IMR-90 (cell line): Measurements from ENCODE around the gene LIMK2. TPM values are rescaled to one million over a fixed set of nuclear protein-coding genes. Genes with fewer than 3 reads are reported as not detected.
A peak's percentile ranks its signal among the peaks of the same experiment; 100 is the strongest.

Experiments
- ATAC-seq: fragments of 200-7000 bp; cut with Tn5 transposase; 2 replicates; pipeline ENCODE4 v1.9.1; 2020; ENCODE audit warnings: low read depth, mild to moderate bottlenecking, moderate library complexity
- BruUV-seq: library from RNA; stranded (reverse); fragments of 400-500 nt; replicated peaks from 2 replicates; lab custom pipeline; 2021; lab: Mats Ljungman, UMichigan
- CTCF ChIA-PET: fragments of 300-600 bp; formaldehyde crosslinking; extraction: SDS; loops from one replicate; lab custom pipeline; 2021; ENCODE audit warnings: antibody characterized with exemption; lab: Yijun Ruan, JAX
- POLR2A ChIA-PET: fragments of 300-600 bp; sonication (Branson Sonifier 250); formaldehyde crosslinking; loops from one replicate; lab custom pipeline; 2022; ENCODE audit warnings: antibody characterized with exemption; ENCODE audit not compliant: unreplicated experiment; lab: Charles Lee
- DNase-seq: peaks from one replicate; pipeline ENCODE4 v3.0.0; 2013
- H2AFZ ChIP-seq: replicated peaks from 2 replicates; pipeline ENCODE3; 2013; ENCODE audit warnings: low read length, mild to moderate bottlenecking; ENCODE audit not compliant: poor library complexity
- H2AK5ac ChIP-seq: 2 replicates; pipeline ENCODE4 v1.6.1; 2013; ENCODE audit warnings: low read depth, low read length, inconsistent platforms
- H2AK9ac ChIP-seq: replicated peaks from 2 replicates; pipeline ENCODE3; 2013; ENCODE audit warnings: mild to moderate bottlenecking, low read depth, low read length, moderate library complexity; ENCODE audit not compliant: poor library complexity
- H2BK120ac ChIP-seq: 2 replicates; pipeline ENCODE4 v1.6.1; 2013; ENCODE audit warnings: low read depth, low read length, inconsistent platforms
- H2BK15ac ChIP-seq: 3 replicates; pipeline ENCODE4 v1.6.1; 2013; ENCODE audit warnings: low read depth, low read length, inconsistent platforms
- H2BK20ac ChIP-seq: 2 replicates; pipeline ENCODE4 v1.6.1; 2013; ENCODE audit warnings: low read depth, mild to moderate bottlenecking, inconsistent platforms, low read length, moderate library complexity
- H2BK5ac ChIP-seq: 2 replicates; pipeline ENCODE4 v1.6.1; 2013; ENCODE audit warnings: mild to moderate bottlenecking, low read depth, low read length, inconsistent platforms; ENCODE audit not compliant: poor library complexity, severe bottlenecking
- H3K14ac ChIP-seq: replicated peaks from 2 replicates; pipeline ENCODE4 v1.6.1; 2013; ENCODE audit warnings: low read depth, low read length, inconsistent platforms
- H3K18ac ChIP-seq: 2 replicates; pipeline ENCODE4 v1.6.1; 2013; ENCODE audit warnings: low read depth, low read length, control low read depth
- H3K23ac ChIP-seq: 2 replicates; pipeline ENCODE4 v1.6.1; 2013; ENCODE audit warnings: low read depth, low read length, inconsistent platforms
- H3K27ac ChIP-seq: 2 replicates; pipeline ENCODE4 v1.5.1; 2013; ENCODE audit warnings: mild to moderate bottlenecking, control low read depth, low read length; ENCODE audit not compliant: insufficient read depth
- H3K27me3 ChIP-seq: 2 replicates; pipeline ENCODE4 v1.6.1; 2013; ENCODE audit warnings: low read length; ENCODE audit not compliant: control insufficient read depth, insufficient read depth
- H3K36me3 ChIP-seq: 2 replicates; pipeline ENCODE4 v1.6.1; 2013; ENCODE audit warnings: low read length, mixed read lengths; ENCODE audit not compliant: control insufficient read depth, insufficient read depth
- H3K4ac ChIP-seq: 2 replicates; pipeline ENCODE4 v1.6.1; 2013; ENCODE audit warnings: low read depth, low read length, inconsistent platforms
- H3K4me1 ChIP-seq: 2 replicates; pipeline ENCODE4 v1.6.1; 2013; ENCODE audit warnings: low read length, mixed read lengths; ENCODE audit not compliant: control insufficient read depth, insufficient read depth
- H3K4me2 ChIP-seq: 2 replicates; pipeline ENCODE4 v1.6.1; 2013; ENCODE audit warnings: low read depth, mild to moderate bottlenecking, control low read depth, low read length, moderate library complexity
- H3K4me3 ChIP-seq: 2 replicates; pipeline ENCODE4 v1.5.1; 2013; ENCODE audit warnings: low read depth, mild to moderate bottlenecking, control low read depth, low read length, moderate library complexity; ENCODE audit not compliant: insufficient read depth
- H3K56ac ChIP-seq: 2 replicates; pipeline ENCODE4 v1.6.1; 2013; ENCODE audit warnings: low read length, inconsistent platforms; ENCODE audit not compliant: insufficient read depth; ENCODE audit errors: extremely low read depth
- H3K79me1 ChIP-seq, 2 experiments: 2 replicates each; pipeline ENCODE4 v1.6.1; 2013; ENCODE audit warnings: low read length in 2 of 2, inconsistent platforms in 1 of 2, low read depth in 1 of 2
- H3K9ac ChIP-seq: 2 replicates; pipeline ENCODE4 v1.6.1; 2013; ENCODE audit warnings: low read depth, low read length, control low read depth
- H3K9me1 ChIP-seq: 2 replicates; pipeline ENCODE4 v1.6.1; 2013; ENCODE audit warnings: low read length, inconsistent platforms; ENCODE audit not compliant: insufficient read depth
- H3K9me3 ChIP-seq: 2 replicates; pipeline ENCODE4 v1.6.1; 2013; ENCODE audit warnings: low read length; ENCODE audit not compliant: control insufficient read depth, insufficient read depth
- H4K20me1 ChIP-seq: 2 replicates; pipeline ENCODE4 v1.6.1; 2013; ENCODE audit warnings: low read length, inconsistent platforms; ENCODE audit not compliant: insufficient read depth
- H4K5ac ChIP-seq: 2 replicates; pipeline ENCODE4 v1.6.1; 2013; ENCODE audit warnings: mild to moderate bottlenecking, low read depth, low read length, control low read depth
- H4K8ac ChIP-seq, 2 experiments: 2 replicates each; pipeline ENCODE4 v1.6.1; 2013; ENCODE audit warnings: low read depth in 2 of 2, low read length in 2 of 2, control low read depth in 1 of 2, inconsistent platforms in 1 of 2
- H4K91ac ChIP-seq: 2 replicates; pipeline ENCODE4 v1.6.1; 2013; ENCODE audit warnings: low read depth, low read length, inconsistent platforms; ENCODE audit not compliant: insufficient read depth
- CEBPB ChIP-seq: IDR thresholded peaks from 2 replicates; pipeline ENCODE4 v1.6.1; 2012; ENCODE audit warnings: low read depth, low read length, improper control_type of control experiment
- FOS ChIP-seq: fragments of 150-350 bp; IDR thresholded peaks from 2 replicates; pipeline ENCODE4 v1.6.1; 2016; ENCODE audit warnings: low read depth, low read length
- MXI1 ChIP-seq: IDR thresholded peaks from 2 replicates; pipeline ENCODE4 v1.6.1; 2012; ENCODE audit warnings: low read depth, mild to moderate bottlenecking, low read length, moderate library complexity, borderline replicate concordance
- POLR2A ChIP-seq: IDR thresholded peaks from 2 replicates; pipeline ENCODE4 v1.6.1; 2012; ENCODE audit warnings: mild to moderate bottlenecking, low read depth, low read length
- RAD21 ChIP-seq: IDR thresholded peaks from 2 replicates; pipeline ENCODE4 v1.6.1; 2012; ENCODE audit warnings: low read length, improper control_type of control experiment
- RFX5 ChIP-seq: IDR thresholded peaks from 2 replicates; pipeline ENCODE4 v1.8.0; 2012; ENCODE audit warnings: low read depth, mild to moderate bottlenecking, low read length, moderate library complexity
- WGBS, 2 experiments: methylation state at CpG; one replicate each; pipeline versions ENCODE4 v1.1.5 to v1.1.7; 2013; ENCODE audit warnings: missing lambda C conversion rate in 2 of 2; ENCODE audit not compliant: insufficient read length in 1 of 2; ENCODE audit errors: extremely low coverage in 2 of 2; 5-methylcytosine and 5-hydroxymethylcytosine counted together
- dilution Hi-C: fragments of 300-500 bp; cut with HindIII; formaldehyde crosslinking; loops from one replicate; pipeline ENCODE4 v1.14.3; 2018; ENCODE audit warnings: low sequenced_read_pairs; ENCODE audit not compliant: unreplicated experiment
- in situ Hi-C: fragments of 300-500 bp; cut with MboI; formaldehyde crosslinking; loops from 3 replicates; pipeline ENCODE4 v1.14.3; 2019; ENCODE audit warnings: low sequenced_read_pairs, inconsistent platforms, mixed read lengths
- intact Hi-C: fragments of 100-400 bp; cut with micrococcal nuclease; formaldehyde crosslinking; loops from 2 replicates; pipeline ENCODE4 v1.10.0; 2022
- polyA plus RNA-seq, 3 experiments: library from polyadenylated mRNA; depleted of rRNA; stranded (reverse); fragments of >200 nt; gene quantifications; 2 replicates each; pipeline ENCODE4 v1.2.3, GENCODE V29; 2012; ENCODE audit warnings: low replicate concordance in 1 of 3
- total RNA-seq: library from RNA; depleted of rRNA; stranded (reverse); fragments of >200 nt; gene quantifications from 2 replicates; pipeline ENCODE4 v1.2.3, GENCODE V29; 2012
- TF ChIP-seq, protein P1 (sequence below): fragments of 150-350 bp; IDR thresholded peaks from 2 replicates; pipeline ENCODE4 v1.6.1; 2017; ENCODE audit warnings: mild to moderate bottlenecking, antibody characterized with exemption, low read length, low read depth
- TF ChIP-seq, protein P2 (sequence below): fragments of 150-350 bp; IDR thresholded peaks from 2 replicates; pipeline ENCODE4 v1.6.1; 2016; ENCODE audit warnings: low read depth, mild to moderate bottlenecking, low read length, moderate library complexity, borderline replicate concordance

LIMK2 gene
- total and polyA plus RNA-seq, 2 of the 4 experiments (the other 2 are of a cell fraction) = 14.5 to 31.9 TPM

DNA sequence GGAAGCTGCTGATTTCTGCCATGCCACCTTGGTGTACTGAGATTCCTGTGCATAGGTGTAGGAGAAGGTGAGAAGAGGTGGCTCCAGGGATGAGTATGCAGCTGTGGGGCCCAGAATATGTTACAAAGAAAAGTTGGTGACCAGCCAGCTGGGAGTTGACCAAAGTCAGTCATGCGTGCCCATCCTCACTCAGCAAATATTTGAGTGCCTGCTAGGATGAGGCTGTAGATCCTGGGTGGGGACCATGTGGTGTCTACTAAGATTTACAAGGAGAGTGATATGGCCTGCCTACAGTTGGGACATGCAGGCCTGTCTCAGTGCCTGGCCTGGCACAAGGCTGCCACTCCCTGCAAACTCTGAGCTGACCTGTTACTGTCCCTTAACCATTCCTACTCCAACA is 32.8 kb upstream of the LIMK2 start:
- no peak overlapping the region for H3K9ac ChIP-seq
- no CpG with 5 or more reads among the region's 1 CpG for WGBS, 2 experiments
- H4K20me1 ChIP-seq = peaks cover 3% of the 10 kb centered on the region; the same call in 1 of the 2 replicates
- H2BK120ac ChIP-seq = peak overlapping the region; percentile 97
- peak overlapping the region; percentile 96 for H3K14ac ChIP-seq
- dilution Hi-C loops (no loop called here), in situ Hi-C loops (no loop called here), intact Hi-C loops (no loop called here)
- peaks cover 5% of the 10 kb centered on the region for H3K36me3 ChIP-seq
- no peaks in the 10 kb centered on the region for H3K27me3 ChIP-seq
- H3K4me2 ChIP-seq = no peak overlapping the region
- H2AFZ ChIP-seq = peak overlapping the region; percentile 53
- BruUV-seq = no TSS peak
- peak overlapping the region; percentile 97 for H3K4ac ChIP-seq
- peak overlapping the region; percentile 100 for H2AK5ac ChIP-seq
- peak overlapping the region; percentile 62; the same call in 1 of the 2 replicates for H4K5ac ChIP-seq
- H4K8ac ChIP-seq = peak overlapping the region; percentile 62 to 93; a peak in 3 of 4 replicates
- peak overlapping the region; percentile 72 for H2BK20ac ChIP-seq
- peaks cover 19% of the 10 kb centered on the region for H3K4me1 ChIP-seq
- no peaks in the 10 kb centered on the region for H3K9me3 ChIP-seq
- ATAC-seq = no peak
- H3K4me3 ChIP-seq = no peak overlapping the region
- peak; percentile 23 for DNase-seq
- peak overlapping the region; percentile 82 for H3K23ac ChIP-seq
- peak overlapping the region; percentile 59 for H3K18ac ChIP-seq
- H2BK15ac ChIP-seq = peak overlapping the region; percentile 96; the same call in 2 of the 3 replicates
- peak overlapping the region; percentile 1; the same call in 1 of the 2 replicates for H3K27ac ChIP-seq
- peak overlapping the region; percentile 58 for H2AK9ac ChIP-seq
- CTCF ChIA-PET = no interaction called here
- TF ChIP-seq POLR2A = no peak
- TF ChIP-seq MXI1 = no peak
- TF ChIP-seq FOS = no peak
- no peak for TF ChIP-seq RFX5
- TF ChIP-seq RAD21 = no peak
- TF ChIP-seq, protein P1, sequence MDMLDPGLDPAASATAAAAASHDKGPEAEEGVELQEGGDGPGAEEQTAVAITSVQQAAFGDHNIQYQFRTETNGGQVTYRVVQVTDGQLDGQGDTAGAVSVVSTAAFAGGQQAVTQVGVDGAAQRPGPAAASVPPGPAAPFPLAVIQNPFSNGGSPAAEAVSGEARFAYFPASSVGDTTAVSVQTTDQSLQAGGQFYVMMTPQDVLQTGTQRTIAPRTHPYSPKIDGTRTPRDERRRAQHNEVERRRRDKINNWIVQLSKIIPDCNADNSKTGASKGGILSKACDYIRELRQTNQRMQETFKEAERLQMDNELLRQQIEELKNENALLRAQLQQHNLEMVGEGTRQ = no peak
- no peak for TF ChIP-seq CEBPB
- TF ChIP-seq, protein P2, sequence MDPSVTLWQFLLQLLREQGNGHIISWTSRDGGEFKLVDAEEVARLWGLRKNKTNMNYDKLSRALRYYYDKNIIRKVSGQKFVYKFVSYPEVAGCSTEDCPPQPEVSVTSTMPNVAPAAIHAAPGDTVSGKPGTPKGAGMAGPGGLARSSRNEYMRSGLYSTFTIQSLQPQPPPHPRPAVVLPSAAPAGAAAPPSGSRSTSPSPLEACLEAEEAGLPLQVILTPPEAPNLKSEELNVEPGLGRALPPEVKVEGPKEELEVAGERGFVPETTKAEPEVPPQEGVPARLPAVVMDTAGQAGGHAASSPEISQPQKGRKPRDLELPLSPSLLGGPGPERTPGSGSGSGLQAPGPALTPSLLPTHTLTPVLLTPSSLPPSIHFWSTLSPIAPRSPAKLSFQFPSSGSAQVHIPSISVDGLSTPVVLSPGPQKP = no peak
- peak overlapping the region; percentile 96 for H4K91ac ChIP-seq
- H3K79me1 ChIP-seq = peaks cover 26 to 70% of the 10 kb centered on the region in 2 experiments
- peak overlapping the region; percentile 100 for H2BK5ac ChIP-seq
- H3K56ac ChIP-seq = peak overlapping the region; percentile 31; the same call in 1 of the 2 replicates
- peaks cover 18% of the 10 kb centered on the region for H3K9me1 ChIP-seq
- POLR2A ChIA-PET = interaction anchor here (0.5 kb wide), 1 partner anchor 332 kb away, joined by 3 read pairs; no protein-coding TSS in a partner anchor
